Ascending aorta (tissue), 2 donors: ENCODE results near the gene SYT14. TPM values are rescaled to one million over a fixed set of nuclear protein-coding genes. Genes with fewer than 3 reads are reported as not detected.
"Not testable (repeated sequence)": the region's sequence is repeated elsewhere in the genome, so short reads cannot be mapped to it uniquely, and the experiment has no call there.

Experiments used
- DNase-seq, 2 donors: peaks; one replicate each; pipeline ENCODE4 v3.0.0-alpha.2; 2019; ENCODE audit warnings: low spot score in 2 of 2
- H3K27ac ChIP-seq, 2 donors: fragments of 200-600 bp; sonication (generic); one replicate each; pipeline ENCODE4 v1.5.1; 2016 to 2017; ENCODE audit warnings: mild to moderate bottlenecking in 1 of 2
- H3K27me3 ChIP-seq: fragments of 200-600 bp; sonication (generic); one replicate; pipeline ENCODE4 v1.5.1; 2017
- H3K36me3 ChIP-seq, 2 donors: fragments of 200-600 bp; sonication (generic); one replicate each; pipeline ENCODE4 v1.5.1; 2016
- H3K4me1 ChIP-seq, 2 donors: fragments of 200-600 bp; sonication (generic); one replicate each; pipeline ENCODE4 v1.5.1; 2016 to 2017; ENCODE audit warnings: mild to moderate bottlenecking in 1 of 2
- H3K4me3 ChIP-seq, 2 donors: fragments of 200-600 bp; sonication (generic); one replicate each; pipeline ENCODE4 v1.5.1; 2016 to 2017; ENCODE audit warnings: mild to moderate bottlenecking in 1 of 2
- H3K9me3 ChIP-seq, 2 donors: fragments of 200-600 bp; sonication (generic); one replicate each; pipeline ENCODE4 v1.5.1; 2016
- CTCF ChIP-seq, 3 experiments: fragments of 200-600 bp in 2 of 3; fragments of 450-650 bp in 1 of 3; sonication (generic) in 2 of 3; IDR thresholded peaks; one replicate each; pipeline ENCODE4 v1.5.1; 2016 to 2019; ENCODE audit warnings: antibody characterized with exemption in 3 of 3, mild to moderate bottlenecking in 1 of 3, moderate library complexity in 1 of 3
- intact Hi-C: fragments of 100-400 bp; cut with DNase I; formaldehyde crosslinking; loops from one replicate; pipeline ENCODE4 v1.15.1; 2023
- total RNA-seq: library from RNA; depleted of rRNA; stranded (reverse); fragments of >200 nt; gene quantifications from one replicate; pipeline ENCODE4 v1.1.0, GENCODE V29; 2016

Gene SYT14
- total RNA-seq, 1 donor from 2014 or later = not detected

DNA sequence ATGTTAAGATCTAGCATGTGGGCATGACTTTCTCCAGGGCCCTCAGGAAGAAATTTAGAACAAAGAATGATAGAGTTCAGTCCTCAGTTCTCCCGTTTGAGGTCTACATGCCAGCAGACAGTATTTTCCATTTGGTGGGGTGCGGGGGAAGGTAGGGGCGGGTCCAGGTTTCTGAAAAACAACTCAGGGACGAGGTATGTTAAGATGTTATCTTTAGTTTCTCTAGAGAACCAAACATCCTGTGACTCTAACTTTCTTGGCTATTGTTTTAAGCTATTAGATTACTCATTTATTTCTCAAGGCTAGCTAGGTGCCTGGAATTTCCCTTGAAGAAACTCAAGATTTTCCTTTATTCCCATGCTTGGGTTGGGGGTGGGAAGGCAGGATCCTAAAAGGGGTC is 42.3 kb upstream of the SYT14 start:
- Histone ChIP-seq H3K4me3 (no peak overlapping the region), H3K9me3 (no peaks in the 10 kb centered on the region), H3K27ac (no peak overlapping the region), H3K36me3 (no peaks in the 10 kb centered on the region), H3K4me1 (no peaks in the 10 kb centered on the region), H3K27me3 (no peaks in the 10 kb centered on the region)
- no peak for TF ChIP-seq CTCF (IDR thresholded peaks at IDR 0.05)
- DNase-seq = no peak
- intact Hi-C loops = no loop called here

GRCh38 chr1:209896346-209896745 is 41.7 kb upstream of the SYT14 start:
- H3K9me3 ChIP-seq = no peaks in the 10 kb centered on the region
- DNase-seq = no peak

DNA sequence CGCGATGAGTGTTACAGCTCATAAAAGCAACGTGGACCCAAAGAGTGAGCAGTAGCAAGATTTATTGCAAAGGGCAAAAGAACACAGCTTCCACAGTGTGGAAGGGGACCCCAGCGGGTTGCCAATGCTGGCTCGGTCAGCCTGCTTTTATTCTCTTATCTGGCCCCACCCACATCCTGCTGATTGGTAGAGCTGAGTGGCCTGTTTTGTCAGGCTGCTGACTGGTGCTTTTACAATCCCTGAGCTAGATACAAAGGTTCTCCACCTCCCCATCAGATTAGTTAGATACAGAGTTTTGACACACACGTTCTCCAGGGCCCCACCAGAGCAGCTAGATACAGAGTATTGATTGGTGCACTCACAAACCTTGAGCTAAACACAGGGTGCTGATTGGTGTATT is 39.7 kb upstream of the SYT14 start:
- H3K4me1 ChIP-seq, H3K4me3 ChIP-seq, H3K9me3 ChIP-seq, DNase-seq, H3K27ac ChIP-seq, H3K27me3 ChIP-seq, intact Hi-C loops, H3K36me3 ChIP-seq: not testable (repeated sequence)

More at GRCh38 chr1:209896346-209896745, 41.7 kb upstream of the SYT14 start:
- Histone ChIP-seq H3K27ac (no peak overlapping the region), H3K27me3 (no peaks in the 10 kb centered on the region), H3K36me3 (no peaks in the 10 kb centered on the region), H3K4me3 (no peak overlapping the region), H3K4me1 (no peaks in the 10 kb centered on the region)
- TF ChIP-seq CTCF (IDR thresholded peaks at IDR 0.05) = no peak
- intact Hi-C loops = no loop called here

GRCh38 chr1:209898851-209899250 is 39.2 kb upstream of the SYT14 start:
- intact Hi-C loops, H3K4me1 ChIP-seq, DNase-seq: not testable (repeated sequence)

GRCh38 chr1:209899948-209900347 is 38.1 kb upstream of the SYT14 start:
- Histone ChIP-seq H3K27ac (no peak overlapping the region), H3K27me3 (no peaks in the 10 kb centered on the region), H3K4me3 (no peak overlapping the region), H3K4me1 (no peaks in the 10 kb centered on the region), H3K36me3 (no peaks in the 10 kb centered on the region), H3K9me3 (no peaks in the 10 kb centered on the region)
- intact Hi-C loops = no loop called here
- DNase-seq = no peak
- TF ChIP-seq CTCF (IDR thresholded peaks at IDR 0.05) = no peak

More at GRCh38 chr1:209898851-209899250, 39.2 kb upstream of the SYT14 start:
- not testable (repeated sequence) for H3K9me3 ChIP-seq, H3K27ac ChIP-seq, H3K4me3 ChIP-seq, H3K27me3 ChIP-seq, H3K36me3 ChIP-seq

DNA sequence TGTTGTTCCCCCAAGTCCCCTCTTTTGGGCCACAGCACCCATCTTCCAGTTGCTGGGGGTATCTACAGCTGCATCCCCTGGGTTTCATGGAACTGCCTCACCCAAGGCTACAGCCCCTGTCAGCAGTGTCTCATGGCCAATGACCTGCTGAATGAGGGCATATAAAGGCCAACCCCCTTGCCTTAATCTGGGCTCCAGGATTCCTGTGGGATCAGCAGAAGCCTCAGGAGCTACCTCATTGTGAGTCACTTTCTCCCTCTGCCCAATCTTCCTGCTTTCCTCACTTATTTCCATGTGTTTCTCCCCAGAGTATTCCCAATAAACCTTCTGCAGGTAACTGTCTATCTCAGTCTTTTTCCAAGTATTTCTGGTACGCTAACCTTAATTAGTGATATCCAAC is 37.3 kb upstream of the SYT14 start:
- no peaks in the 10 kb centered on the region for H3K36me3 ChIP-seq
- intact Hi-C loops = no loop called here
- no peak for DNase-seq

More for the DNA sequence above, 37.3 kb upstream of the SYT14 start:
- Histone ChIP-seq H3K27me3 (no peaks in the 10 kb centered on the region), H3K27ac (no peak overlapping the region), H3K4me3 (no peak overlapping the region), H3K9me3 (no peaks in the 10 kb centered on the region), H3K4me1 (no peaks in the 10 kb centered on the region)
- no peak for TF ChIP-seq CTCF (IDR thresholded peaks at IDR 0.05)
